CD4-positive, alpha-beta T cell treated with Interleukin-2 at 100 ng/mL for 4 hours (primary cell): ENCODE data around the gene LRRC8D.

Experiments
- DNase-seq: peaks from one replicate; pipeline ENCODE4 v3.0.0-alpha.2; 2020; ENCODE audit warnings: low spot score

The LRRC8D gene

GRCh38 chr1:89807983-89808382 lies 12.8 kb upstream of the LRRC8D start:
- no peak for DNase-seq

- no peak for DNase-seq
These were observed 12.3 kb upstream of the LRRC8D start for GRCh38 chr1:89808441-89809117.

- DNase-seq = no peak
These were observed 11.3 kb upstream of the LRRC8D start for GRCh38 chr1:89809556-89809955.

GRCh38 chr1:89810302-89810701 lies 10.5 kb upstream of the LRRC8D start:
- no peak for DNase-seq

- DNase-seq = no peak
These were observed 10.0 kb upstream of the LRRC8D start for GRCh38 chr1:89810880-89811279.

GRCh38 chr1:89812992-89813391 lies 7.8 kb upstream of the LRRC8D start:
- no peak for DNase-seq

- no peak for DNase-seq
These were observed 5.8 kb upstream of the LRRC8D start for GRCh38 chr1:89815040-89815439.

- peak; percentile 8 for DNase-seq
These were observed 5.2 kb upstream of the LRRC8D start for GRCh38 chr1:89815611-89816010.

- no peak for DNase-seq
These were observed 4.5 kb upstream of the LRRC8D start for GRCh38 chr1:89816366-89816765.

- peak; percentile 46 for DNase-seq
These were observed 683 bp downstream of the LRRC8D start for GRCh38 chr1:89821322-89822108.

GRCh38 chr1:89822109-89822962 lies 1.5 kb downstream of the LRRC8D start:
- no peak for DNase-seq

GRCh38 chr1:89822999-89823628 lies 2.3 kb downstream of the LRRC8D start:
- no peak for DNase-seq

GRCh38 chr1:89823679-89824292 lies 3.0 kb downstream of the LRRC8D start:
- DNase-seq = no peak

- no peak for DNase-seq
These were observed 5.8 kb downstream of the LRRC8D start for GRCh38 chr1:89826594-89826993.

- no peak for DNase-seq
These were observed 6.5 kb downstream of the LRRC8D start for GRCh38 chr1:89827330-89827729.

GRCh38 chr1:89827902-89828301 lies 7.1 kb downstream of the LRRC8D start:
- no peak for DNase-seq

GRCh38 chr1:89829186-89829585 lies 8.4 kb downstream of the LRRC8D start:
- DNase-seq = no peak

- no peak for DNase-seq
These were observed 10.8 kb downstream of the LRRC8D start for GRCh38 chr1:89831462-89832120.

- no peak for DNase-seq
These were observed 11.8 kb downstream of the LRRC8D start for GRCh38 chr1:89832496-89833127.

GRCh38 chr1:89833183-89834082 lies 12.6 kb downstream of the LRRC8D start:
- no peak for DNase-seq
